Mesendoderm (in vitro differentiated cells): ENCODE results near the gene EEF1AKMT3.
A peak's percentile ranks its signal among the peaks of the same experiment; 100 is the strongest.

Source experiments
- DNase-seq: peaks from one replicate; pipeline ENCODE4 v3.0.0; 2013
- H2AK5ac ChIP-seq: 2 replicates; pipeline ENCODE4 v1.6.1; 2013; ENCODE audit warnings: low read length, inconsistent platforms
- H2BK120ac ChIP-seq: 2 replicates; pipeline ENCODE4 v1.6.1; 2013; ENCODE audit warnings: low read depth, mild to moderate bottlenecking, low read length, moderate library complexity, mixed read lengths
- H2BK15ac ChIP-seq: replicated peaks from 2 replicates; pipeline ENCODE4 v1.6.1; 2013; ENCODE audit warnings: low read depth, mild to moderate bottlenecking, moderate library complexity
- H2BK5ac ChIP-seq: 2 replicates; pipeline ENCODE4 v1.6.1; 2013; ENCODE audit warnings: low read length, inconsistent platforms
- H3K18ac ChIP-seq: 2 replicates; pipeline ENCODE4 v1.6.1; 2013; ENCODE audit warnings: mild to moderate bottlenecking, low read length, mixed read lengths
- H3K23ac ChIP-seq: one replicate; pipeline ENCODE4 v1.6.1; 2013; ENCODE audit warnings: low read length
- H3K27ac ChIP-seq: 2 replicates; pipeline ENCODE4 v1.5.1; 2013; ENCODE audit warnings: low read depth, mild to moderate bottlenecking, inconsistent platforms, low read length, moderate library complexity
- H3K27me3 ChIP-seq: 2 replicates; pipeline ENCODE4 v1.6.1; 2013; ENCODE audit warnings: low read length, control low read depth, mild to moderate bottlenecking, inconsistent platforms; ENCODE audit not compliant: insufficient read depth, poor library complexity
- H3K36me3 ChIP-seq: 2 replicates; pipeline ENCODE4 v1.6.1; 2013; ENCODE audit warnings: low read length, inconsistent platforms; ENCODE audit not compliant: control insufficient read depth, insufficient read depth
- H3K4ac ChIP-seq: one replicate; pipeline ENCODE4 v1.6.1; 2013; ENCODE audit warnings: low read depth, mild to moderate bottlenecking, low read length, moderate library complexity
- H3K4me1 ChIP-seq: 2 replicates; pipeline ENCODE4 v1.6.1; 2013; ENCODE audit warnings: low read depth, low read length, inconsistent platforms; ENCODE audit not compliant: control insufficient read depth
- H3K4me2 ChIP-seq: 2 replicates; pipeline ENCODE4 v1.6.1; 2013; ENCODE audit warnings: low read length
- H3K4me3 ChIP-seq: 2 replicates; pipeline ENCODE4 v1.5.1; 2013; ENCODE audit warnings: mild to moderate bottlenecking, low read length
- H3K56ac ChIP-seq: one replicate; pipeline ENCODE4 v1.6.1; 2013; ENCODE audit warnings: low read length
- H3K79me1 ChIP-seq: 2 replicates; pipeline ENCODE4 v1.6.1; 2013; ENCODE audit warnings: low read length, inconsistent platforms
- H3K79me2 ChIP-seq: 2 replicates; pipeline ENCODE4 v1.6.1; 2013; ENCODE audit warnings: mild to moderate bottlenecking, low read length; ENCODE audit not compliant: control insufficient read depth, insufficient read depth
- H3K9ac ChIP-seq: 2 replicates; pipeline ENCODE4 v1.6.1; 2013; ENCODE audit warnings: low read length, inconsistent platforms
- H4K5ac ChIP-seq: one replicate; pipeline ENCODE4 v1.6.1; 2013; ENCODE audit warnings: low read length
- H4K8ac ChIP-seq: one replicate; pipeline ENCODE4 v1.6.1; 2013; ENCODE audit warnings: low read depth, mild to moderate bottlenecking, control low read depth, low read length, moderate library complexity
- WGBS: extraction: QIAGEN DNeasy Blood & Tissue Kit; methylation state at CpG from one replicate; pipeline ENCODE4 v1.1.7; 2013; ENCODE audit warnings: low lambda C conversion rate, missing lambda C conversion rate; ENCODE audit not compliant: insufficient coverage; ENCODE audit errors: extremely low coverage; 5-methylcytosine and 5-hydroxymethylcytosine counted together

EEF1AKMT3 gene

DNA sequence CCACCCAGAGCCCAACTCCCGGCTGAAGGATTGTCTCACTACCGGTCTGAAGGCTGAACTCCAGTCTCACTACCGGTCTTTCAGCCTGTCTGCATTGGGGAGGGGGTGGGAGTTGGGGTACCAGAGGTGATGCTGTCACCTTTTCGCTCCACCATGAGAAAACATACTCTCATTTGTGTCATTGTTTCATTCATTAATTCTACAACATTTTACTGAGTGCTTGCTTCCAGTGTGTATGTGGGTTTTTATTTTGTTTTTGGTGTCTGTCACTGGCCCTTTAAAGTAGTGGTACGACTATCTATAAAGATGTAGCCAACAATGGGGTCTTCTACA lies 19.8 kb upstream of the EEF1AKMT3 start:
- Histone ChIP-seq H3K4ac (no peak overlapping the region), H2BK120ac (no peak overlapping the region), H3K23ac (no peak overlapping the region), H3K79me2 (peaks cover 18% of the 10 kb centered on the region), H4K8ac (no peak overlapping the region), H3K9ac (peak overlapping the region; percentile 33), H3K36me3 (peaks cover 3% of the 10 kb centered on the region), H3K4me2 (peak overlapping the region; percentile 44), H3K4me3 (no peak overlapping the region), H2BK5ac (no peak overlapping the region), H3K56ac (peak overlapping the region; percentile 51), H3K27me3 (peaks cover 16% of the 10 kb centered on the region), H3K27ac (no peak overlapping the region), H2AK5ac (no peak overlapping the region), H2BK15ac (no peak overlapping the region), H4K5ac (no peak overlapping the region), H3K18ac (no peak overlapping the region), H3K79me1 (peaks cover 10% of the 10 kb centered on the region), H3K4me1 (peaks cover 9% of the 10 kb centered on the region)
- no peak for DNase-seq
- WGBS: no CpG with 5 or more reads among the region's 5 CpGs

DNA sequence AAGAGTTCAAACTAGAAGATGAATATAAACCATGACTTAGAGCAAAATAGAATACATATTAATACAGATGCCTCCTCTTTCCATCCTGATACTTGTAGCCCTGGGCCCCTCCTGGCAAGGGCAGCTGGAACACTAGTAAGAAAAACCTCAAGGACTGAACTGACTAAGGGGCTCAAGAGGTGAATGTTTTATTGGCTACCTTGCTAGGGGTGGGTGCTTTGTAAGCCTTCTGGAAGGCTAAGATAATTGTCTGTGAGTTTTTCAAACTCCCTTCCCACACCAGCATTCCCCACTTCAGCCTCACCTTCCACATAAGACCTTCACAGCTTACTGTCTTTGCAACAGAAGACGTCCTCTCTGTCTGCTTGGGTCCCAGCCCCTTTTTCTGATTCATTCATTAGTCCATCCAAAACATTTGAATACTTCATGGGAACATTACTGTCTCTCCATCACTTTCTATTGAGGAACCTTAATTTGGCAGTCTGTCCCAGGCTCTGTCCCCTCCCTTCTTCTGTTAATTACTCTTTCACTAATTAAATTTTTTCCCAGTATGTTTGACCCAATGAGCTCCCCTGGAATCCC lies 18.6 kb upstream of the EEF1AKMT3 start:
- H3K18ac ChIP-seq: no peak overlapping the region
- H2BK120ac ChIP-seq: no peak overlapping the region
- no peak overlapping the region for H2BK5ac ChIP-seq
- no peak overlapping the region for H3K23ac ChIP-seq
- H3K4ac ChIP-seq: no peak overlapping the region
- H3K56ac ChIP-seq: no peak overlapping the region
- H2AK5ac ChIP-seq: no peak overlapping the region
- H3K27ac ChIP-seq: no peak overlapping the region
- H3K4me3 ChIP-seq: no peak overlapping the region
- no peak for DNase-seq
- H3K79me2 ChIP-seq: peaks cover 18% of the 10 kb centered on the region
- no peak overlapping the region for H4K8ac ChIP-seq
- WGBS: no CpG with 5 or more reads among the region's 1 CpG
- H3K4me2 ChIP-seq: no peak overlapping the region
- peaks cover 16% of the 10 kb centered on the region for H3K27me3 ChIP-seq
- no peak overlapping the region for H2BK15ac ChIP-seq
- no peak overlapping the region for H3K9ac ChIP-seq
- no peak overlapping the region for H4K5ac ChIP-seq
- peaks cover 10% of the 10 kb centered on the region for H3K79me1 ChIP-seq
- no peaks in the 10 kb centered on the region for H3K36me3 ChIP-seq
- peaks cover 9% of the 10 kb centered on the region for H3K4me1 ChIP-seq

GRCh38 chr12:57754411-57755193 lies 17.8 kb upstream of the EEF1AKMT3 start, which contains the start of gene MARCHF9:
Gene MARCHF9 (plus strand): TSS chr12:57755103. CDS start chr12:57755529, 426 bp downstream.
- no peak within 1 kb of the TSS for H2BK120ac ChIP-seq
- no peak within 1 kb of the TSS for H3K23ac ChIP-seq
- peaks cover 16% of the 10 kb centered on the region for H3K27me3 ChIP-seq
- no peak within 1 kb of the TSS for H3K4ac ChIP-seq
- H3K79me1 ChIP-seq: peaks cover 10% of the 10 kb centered on the region
- peak within 1 kb of the TSS; percentile 22 for H3K9ac ChIP-seq
- H4K5ac ChIP-seq: no peak within 1 kb of the TSS
- H3K4me2 ChIP-seq: peak within 1 kb of the TSS; percentile 51
- H4K8ac ChIP-seq: no peak within 1 kb of the TSS
- no peak within 1 kb of the TSS for H3K27ac ChIP-seq
- no peaks in the 10 kb centered on the region for H3K36me3 ChIP-seq
- peak within 1 kb of the TSS; percentile 3 for H3K4me3 ChIP-seq
- no CpG with 5 or more reads among the region's 41 CpGs for WGBS
- no peak within 1 kb of the TSS for H2AK5ac ChIP-seq
- peak; percentile 50 for DNase-seq
- H3K4me1 ChIP-seq: peaks cover 9% of the 10 kb centered on the region
- H2BK15ac ChIP-seq: no peak within 1 kb of the TSS
- H3K79me2 ChIP-seq: peaks cover 18% of the 10 kb centered on the region
- peak within 1 kb of the TSS; percentile 33 for H3K18ac ChIP-seq
- peak within 1 kb of the TSS; percentile 57 for H3K56ac ChIP-seq
- no peak within 1 kb of the TSS for H2BK5ac ChIP-seq

- peaks cover 16% of the 10 kb centered on the region for H3K27me3 ChIP-seq
- no peaks in the 10 kb centered on the region for H3K36me3 ChIP-seq
- DNase-seq: no peak
Measured at GRCh38 chr12:57755194-57755453, 17.3 kb upstream of the EEF1AKMT3 start.

DNA sequence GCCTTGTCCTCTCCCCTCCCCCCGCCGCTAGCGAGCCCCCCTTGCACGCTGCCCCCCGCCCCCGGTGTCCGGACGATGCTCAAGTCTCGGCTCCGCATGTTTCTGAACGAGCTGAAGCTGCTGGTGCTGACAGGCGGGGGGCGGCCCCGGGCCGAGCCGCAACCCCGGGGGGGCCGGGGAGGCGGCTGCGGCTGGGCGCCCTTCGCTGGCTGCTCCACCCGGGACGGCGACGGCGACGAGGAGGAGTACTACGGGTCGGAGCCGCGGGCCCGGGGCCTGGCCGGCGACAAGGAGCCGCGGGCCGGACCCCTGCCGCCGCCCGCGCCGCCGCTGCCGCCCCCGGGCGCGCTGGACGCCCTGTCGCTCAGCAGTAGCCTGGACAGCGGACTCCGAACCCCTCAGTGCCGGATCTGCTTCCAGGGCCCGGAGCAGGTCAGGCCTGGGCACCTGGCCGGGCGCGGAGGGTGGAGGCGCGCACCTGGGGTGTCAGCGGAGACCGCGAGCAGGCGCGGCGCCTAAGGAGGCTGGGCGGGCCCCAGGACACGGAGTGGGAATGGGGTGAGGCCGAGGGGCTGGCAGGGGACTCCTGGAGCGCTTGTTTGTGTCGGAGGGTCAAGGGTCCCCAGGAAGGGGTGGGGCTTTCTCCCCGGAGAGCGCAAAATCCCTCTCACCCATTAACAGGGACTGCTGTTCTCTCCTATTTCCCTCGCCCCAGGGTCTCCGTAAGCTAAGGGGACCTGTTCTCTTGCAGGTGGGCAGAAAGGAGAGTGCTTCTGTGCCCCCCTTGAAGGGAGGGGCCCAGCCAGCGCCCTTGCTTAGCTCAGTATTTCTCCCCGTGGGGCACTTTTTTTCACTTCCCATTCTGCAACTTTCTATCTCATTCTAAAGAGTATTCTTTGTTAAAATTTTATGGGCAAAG lies 16.7 kb upstream of the EEF1AKMT3 start:
- H2AK5ac ChIP-seq: no peak overlapping the region
- WGBS: no CpG with 5 or more reads among the region's 76 CpGs
- no peak overlapping the region for H3K4ac ChIP-seq
- H2BK15ac ChIP-seq: no peak overlapping the region
- H3K4me3 ChIP-seq: no peak overlapping the region
- peak overlapping the region; percentile 41 for H3K4me2 ChIP-seq
- H2BK120ac ChIP-seq: no peak overlapping the region
- H4K8ac ChIP-seq: no peak overlapping the region
- H3K23ac ChIP-seq: no peak overlapping the region
- peaks cover 13% of the 10 kb centered on the region for H3K79me2 ChIP-seq
- H3K18ac ChIP-seq: peak overlapping the region; percentile 33
- no peak for DNase-seq
- peaks cover 5% of the 10 kb centered on the region for H3K79me1 ChIP-seq
- H3K4me1 ChIP-seq: peaks cover 7% of the 10 kb centered on the region
- peaks cover 16% of the 10 kb centered on the region for H3K27me3 ChIP-seq
- peak overlapping the region; percentile 57 for H3K56ac ChIP-seq
- H4K5ac ChIP-seq: no peak overlapping the region
- no peak overlapping the region for H3K27ac ChIP-seq
- H3K36me3 ChIP-seq: no peaks in the 10 kb centered on the region
- H2BK5ac ChIP-seq: no peak overlapping the region
- peak overlapping the region; percentile 22 for H3K9ac ChIP-seq

More at GRCh38 chr12:57755194-57755453, 17.3 kb upstream of the EEF1AKMT3 start:
- Histone ChIP-seq H3K9ac (no peak overlapping the region), H2BK120ac (no peak overlapping the region), H2AK5ac (no peak overlapping the region), H3K79me1 (peaks cover 10% of the 10 kb centered on the region), H3K27ac (no peak overlapping the region), H3K18ac (peak overlapping the region; percentile 33), H2BK5ac (no peak overlapping the region), H4K8ac (no peak overlapping the region), H3K23ac (no peak overlapping the region), H3K56ac (no peak overlapping the region), H3K79me2 (peaks cover 18% of the 10 kb centered on the region), H4K5ac (no peak overlapping the region), H2BK15ac (no peak overlapping the region), H3K4me1 (peaks cover 9% of the 10 kb centered on the region), H3K4me3 (no peak overlapping the region), H3K4me2 (no peak overlapping the region), H3K4ac (no peak overlapping the region)
- WGBS: no CpG with 5 or more reads among the region's 34 CpGs
